Naive thymus-derived CD4-positive, alpha-beta T cell (primary cell): ENCODE measurements around the gene TUBB4B. TPM values are rescaled to one million over a fixed set of nuclear protein-coding genes. Genes with fewer than 3 reads are reported as not detected.
A peak's percentile ranks its signal among the peaks of the same experiment; 100 is the strongest.

Experiments used
- ATAC-seq: fragments of 150-1000 bp; cut with Tn5 transposase; 2 replicates; pipeline ENCODE4 v1.10.0; 2021; ENCODE audit warnings: mild to moderate bottlenecking, moderate library complexity
- CTCF ChIA-PET: fragments of 350-600 bp; sonication (Branson Sonifier 250); formaldehyde crosslinking; loops from one replicate; lab custom pipeline; 2021; ENCODE audit warnings: antibody characterized with exemption; lab: Charles Lee
- POLR2A ChIA-PET: fragments of 350-600 bp; sonication (Branson Sonifier 250); formaldehyde crosslinking; loops from one replicate; lab custom pipeline; 2021; ENCODE audit warnings: antibody characterized with exemption, inconsistent platforms; lab: Charles Lee
- DNase-seq, 9 donors: peaks; one replicate each; pipeline versions ENCODE4 v3.0.0 to v3.0.0-alpha.2; 2020 to 2022; ENCODE audit warnings: mixed read lengths in 1 of 9
- H3K27ac ChIP-seq: one replicate; pipeline ENCODE4 v1.7.0; 2013; ENCODE audit warnings: mild to moderate bottlenecking, low read depth, low read length, moderate library complexity
- H3K27me3 ChIP-seq, 2 donors: one replicate each; pipeline ENCODE4 v1.7.0; 2013; ENCODE audit warnings: low read length in 2 of 2, mild to moderate bottlenecking in 2 of 2, moderate library complexity in 2 of 2; ENCODE audit not compliant: control insufficient read depth in 2 of 2, insufficient read depth in 2 of 2
- H3K36me3 ChIP-seq, 3 experiments: 1 replicate in 2 of 3; 2 replicates in 1 of 3; pipeline ENCODE4 v1.7.0; 2013; ENCODE audit warnings: low read length in 3 of 3, mild to moderate bottlenecking in 3 of 3, moderate library complexity in 1 of 3; ENCODE audit not compliant: insufficient read depth in 3 of 3, control insufficient read depth in 2 of 3
- H3K4me1 ChIP-seq, 2 donors: one replicate each; pipeline ENCODE4 v1.7.0; 2013; ENCODE audit warnings: low read length in 2 of 2, mild to moderate bottlenecking in 2 of 2, moderate library complexity in 1 of 2; ENCODE audit not compliant: control insufficient read depth in 2 of 2, insufficient read depth in 2 of 2
- H3K4me3 ChIP-seq: 2 replicates; pipeline ENCODE4 v1.7.0; 2013; ENCODE audit warnings: mild to moderate bottlenecking, low read length
- H3K9me3 ChIP-seq, 3 experiments: 1 replicate in 2 of 3; 2 replicates in 1 of 3; pipeline ENCODE4 v1.7.0; 2013; ENCODE audit warnings: low read length in 3 of 3; ENCODE audit not compliant: control insufficient read depth in 2 of 3
- H3K27ac Mint-ChIP-seq, 9 donors: one replicate each; pipeline ENCODE4 v1.8.0; 2020 to 2022; ENCODE audit warnings: mixed read lengths in 9 of 9, mild to moderate bottlenecking in 8 of 9, moderate library complexity in 5 of 9, inconsistent platforms in 2 of 9
- H3K27me3 Mint-ChIP-seq, 5 donors: one replicate each; pipeline ENCODE4 v1.8.0; 2021 to 2022; ENCODE audit warnings: mixed read lengths in 5 of 5, mild to moderate bottlenecking in 1 of 5
- H3K36me3 Mint-ChIP-seq, 5 donors: one replicate each; pipeline ENCODE4 v1.8.0; 2020 to 2022; ENCODE audit warnings: mixed read lengths in 5 of 5, mild to moderate bottlenecking in 3 of 5, inconsistent platforms in 1 of 5
- H3K4me1 Mint-ChIP-seq, 7 donors: one replicate each; pipeline ENCODE4 v1.8.0; 2020 to 2022; ENCODE audit warnings: mixed read lengths in 7 of 7, mild to moderate bottlenecking in 3 of 7, inconsistent platforms in 1 of 7
- H3K4me3 Mint-ChIP-seq, 10 donors: one replicate each; pipeline ENCODE4 v1.8.0; 2020 to 2022; ENCODE audit warnings: mild to moderate bottlenecking in 10 of 10, mixed read lengths in 10 of 10, moderate library complexity in 6 of 10, inconsistent platforms in 2 of 10
- H3K9me3 Mint-ChIP-seq, 11 donors: one replicate each; pipeline ENCODE4 v1.8.0; 2020 to 2022; ENCODE audit warnings: mixed read lengths in 11 of 11, mild to moderate bottlenecking in 4 of 11, inconsistent platforms in 1 of 11, moderate library complexity in 1 of 11
- intact Hi-C, 2 donors: fragments of 100-400 bp; cut with micrococcal nuclease; formaldehyde crosslinking; loops; one replicate each; pipeline ENCODE4 v1.15.1; 2023
- polyA plus RNA-seq, 2 donors: library from polyadenylated mRNA; unstranded; fragments of 300-500 nt; fragmentation: Illumina TruSeq; gene quantifications; one replicate each; pipeline ENCODE4 v1.2.3, GENCODE V29; 2021
- total RNA-seq, 6 experiments: library from RNA in 5 of 6; stranded (reverse) in 5 of 6; gene quantifications; 1 replicate in 5 of 6; 2 replicates in 1 of 6; pipeline ENCODE4 v1.2.3 and lab custom pipeline; 2021 to 2026

Gene TUBB4B
- total and polyA plus RNA-seq, 7 experiments from 2014 or later: 17.5 to 260 (median 80.4) TPM

DNA sequence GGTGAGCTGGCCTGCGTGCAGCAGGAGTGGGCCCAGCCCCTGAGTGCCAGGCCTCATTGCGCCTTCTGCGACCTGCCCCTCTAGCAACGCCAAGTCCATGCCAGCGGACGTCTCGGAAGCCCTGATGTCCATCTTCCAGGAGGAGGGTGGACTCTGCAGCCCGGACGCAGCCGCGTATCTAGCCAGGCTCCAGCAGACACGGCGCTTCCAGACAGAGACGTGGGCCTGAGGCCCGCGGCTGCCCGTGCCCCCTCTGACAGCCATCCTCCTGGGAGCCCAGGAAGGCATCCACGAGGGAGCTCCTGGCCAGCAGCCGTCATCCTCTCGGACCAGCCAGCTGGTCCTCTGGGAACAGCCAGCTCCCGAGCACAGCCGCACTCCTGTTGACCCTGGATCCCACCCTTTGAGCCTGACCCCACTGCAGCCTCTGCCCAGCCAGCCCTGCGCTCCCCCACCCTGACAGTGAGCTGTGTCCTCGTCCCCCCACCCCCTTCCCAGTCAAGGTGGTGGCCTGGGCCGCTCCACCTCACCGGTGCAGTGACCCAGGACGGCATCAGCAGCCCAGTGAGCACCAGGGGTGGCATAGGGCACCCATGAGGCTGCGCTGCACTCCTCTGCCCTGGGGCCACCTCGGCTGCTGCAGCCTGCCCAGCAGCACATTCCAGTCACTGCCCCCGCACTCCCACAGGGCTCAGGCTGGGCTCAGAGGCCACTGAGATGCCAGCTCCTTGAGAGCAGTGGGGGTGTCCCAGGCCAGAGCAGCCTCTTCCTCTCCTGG lies 24.7 kb upstream of the TUBB4B start:
- Histone ChIP-seq H3K36me3 (peaks cover 0 to 28% (median 0%) of the 10 kb centered on the region in 3 experiments), H3K9me3 (no peaks in the 10 kb centered on the region), H3K4me3 (no peak overlapping the region), H3K4me1 (no peaks in the 10 kb centered on the region), H3K27me3 (no peaks in the 10 kb centered on the region), H3K27ac (no peak overlapping the region)
- Mint-ChIP-seq H3K27ac (no peak overlapping the region), H3K27me3 (no peaks in the 10 kb centered on the region), H3K9me3 (no peaks in the 10 kb centered on the region), H3K4me1 (peaks cover 0 to 4% (median 0%) of the 10 kb centered on the region in 7 donors), H3K36me3 (peaks cover 0 to 2% (median 0%) of the 10 kb centered on the region in 5 donors), H3K4me3 (no peak overlapping the region)
- DNase-seq: no peak
- POLR2A ChIA-PET: no interaction called here
- no peak for ATAC-seq
- CTCF ChIA-PET: interaction anchor here (0.9 kb wide), 1 partner anchor 14 kb away, joined by 6 read pairs; no protein-coding TSS in a partner anchor
- intact Hi-C loops: no loop called here

DNA sequence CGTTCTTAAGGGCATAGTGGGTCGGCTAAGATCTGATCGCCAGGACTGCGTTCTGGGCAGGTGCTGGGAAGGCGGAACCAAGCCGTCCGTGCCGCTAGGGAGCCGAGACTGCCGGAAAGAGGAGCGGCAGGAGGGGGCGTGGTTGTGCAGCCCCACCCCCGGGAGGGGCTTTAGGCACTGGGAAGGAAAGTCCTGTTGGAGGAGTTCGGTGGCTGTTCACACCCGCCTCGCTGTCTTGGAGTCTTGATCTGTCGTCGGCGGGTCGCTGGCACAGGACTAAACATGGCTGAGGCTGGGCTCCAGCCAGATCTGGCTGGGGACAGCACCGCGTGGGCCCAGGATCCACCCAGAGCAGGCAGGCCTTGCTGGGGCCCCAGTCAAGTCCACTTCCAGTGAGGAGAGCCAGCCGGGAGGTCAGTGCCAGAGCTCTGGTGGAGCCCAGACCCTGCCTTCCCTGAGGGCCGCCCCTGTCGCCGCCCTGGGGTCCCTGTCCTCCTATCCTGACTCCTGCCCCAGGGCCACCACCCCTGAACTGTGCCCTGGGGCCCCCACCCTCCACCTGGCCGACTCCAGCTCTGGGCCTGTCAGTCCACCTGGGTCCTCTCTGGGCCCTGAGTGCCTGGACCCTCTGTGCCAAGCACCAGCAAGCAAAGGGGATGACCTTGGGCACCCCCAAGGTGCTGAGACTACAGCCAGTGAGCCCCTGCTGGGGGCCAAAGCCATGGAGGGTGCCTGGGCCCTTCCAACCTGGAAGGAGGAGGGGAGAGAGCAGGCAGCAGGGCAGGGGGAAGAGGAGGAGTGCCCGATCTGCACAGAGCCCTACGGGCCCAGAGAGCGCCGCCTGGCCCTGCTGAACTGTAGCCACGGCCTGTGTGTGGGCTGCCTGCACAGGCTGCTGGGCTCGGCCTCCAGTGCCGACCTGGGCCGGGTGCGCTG lies 23.5 kb upstream of the TUBB4B start:
- POLR2A ChIA-PET: interaction anchor here (1.3 kb wide), 1 partner anchor 25 kb away, joined by 3 read pairs; no protein-coding TSS in a partner anchor
- CTCF ChIA-PET: no interaction called here
- H3K9me3 ChIP-seq: no peaks in the 10 kb centered on the region
- intact Hi-C loops: no loop called here
- H3K27ac ChIP-seq: no peak overlapping the region
- no peak for DNase-seq
- H3K27me3 ChIP-seq: no peaks in the 10 kb centered on the region
- Mint-ChIP-seq H3K4me3 (peak overlapping the region in 3 of 10 donors; percentile 14 to 40 (median 23)), H3K36me3 (peaks cover 0 to 2% (median 0%) of the 10 kb centered on the region in 5 donors), H3K27ac (no peak overlapping the region), H3K4me1 (peaks cover 0 to 4% (median 0%) of the 10 kb centered on the region in 7 donors), H3K27me3 (no peaks in the 10 kb centered on the region), H3K9me3 (no peaks in the 10 kb centered on the region)
- H3K36me3 ChIP-seq: peaks cover 0 to 28% (median 0%) of the 10 kb centered on the region in 3 experiments
- no peaks in the 10 kb centered on the region for H3K4me1 ChIP-seq
- peak; percentile 15 for ATAC-seq
- H3K4me3 ChIP-seq: no peak overlapping the region

DNA sequence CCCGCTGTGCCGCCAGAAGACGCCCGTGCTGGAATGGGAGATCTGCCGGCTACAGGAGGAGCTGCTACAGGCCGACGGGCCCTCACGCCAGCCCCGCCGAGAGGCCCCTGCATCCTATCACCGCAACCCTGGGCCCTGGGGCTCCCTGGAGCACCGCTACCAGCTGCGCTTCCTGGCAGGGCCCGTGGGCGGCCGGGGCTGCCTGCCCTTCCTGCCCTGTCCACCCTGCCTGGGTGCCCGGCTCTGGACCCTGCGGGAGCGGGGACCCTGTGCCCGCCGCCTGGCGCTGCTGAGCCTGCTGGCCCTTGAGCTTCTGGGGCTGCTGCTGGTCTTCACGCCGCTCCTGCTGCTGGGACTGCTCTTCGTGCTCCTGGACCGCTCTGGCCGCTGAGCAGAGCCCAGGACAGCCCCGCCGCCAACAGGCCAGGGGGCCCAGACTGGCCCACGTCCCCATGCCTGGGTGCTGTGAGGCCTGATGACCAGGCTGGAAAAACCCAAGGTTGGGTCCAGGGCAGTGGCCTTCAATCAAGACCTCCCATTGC lies 22.8 kb upstream of the TUBB4B start:
- Mint-ChIP-seq H3K4me3 (no peak overlapping the region), H3K27ac (no peak overlapping the region), H3K4me1 (peaks cover 0 to 5% (median 0%) of the 10 kb centered on the region in 7 donors), H3K36me3 (no peaks in the 10 kb centered on the region), H3K27me3 (no peaks in the 10 kb centered on the region), H3K9me3 (no peaks in the 10 kb centered on the region)
- H3K4me3 ChIP-seq: no peak overlapping the region
- CTCF ChIA-PET: no interaction called here
- peaks cover 0 to 5% of the 10 kb centered on the region in 2 donors for H3K4me1 ChIP-seq
- no peaks in the 10 kb centered on the region for H3K9me3 ChIP-seq
- peaks cover 0 to 28% (median 0%) of the 10 kb centered on the region in 3 experiments for H3K36me3 ChIP-seq
- POLR2A ChIA-PET: interaction anchor here (1.3 kb wide), 1 partner anchor 24 kb away, joined by 3 read pairs; no protein-coding TSS in a partner anchor
- DNase-seq (no peak), ATAC-seq (no peak)
- intact Hi-C loops: no loop called here
- no peak overlapping the region for H3K27ac ChIP-seq
- H3K27me3 ChIP-seq: no peaks in the 10 kb centered on the region

DNA sequence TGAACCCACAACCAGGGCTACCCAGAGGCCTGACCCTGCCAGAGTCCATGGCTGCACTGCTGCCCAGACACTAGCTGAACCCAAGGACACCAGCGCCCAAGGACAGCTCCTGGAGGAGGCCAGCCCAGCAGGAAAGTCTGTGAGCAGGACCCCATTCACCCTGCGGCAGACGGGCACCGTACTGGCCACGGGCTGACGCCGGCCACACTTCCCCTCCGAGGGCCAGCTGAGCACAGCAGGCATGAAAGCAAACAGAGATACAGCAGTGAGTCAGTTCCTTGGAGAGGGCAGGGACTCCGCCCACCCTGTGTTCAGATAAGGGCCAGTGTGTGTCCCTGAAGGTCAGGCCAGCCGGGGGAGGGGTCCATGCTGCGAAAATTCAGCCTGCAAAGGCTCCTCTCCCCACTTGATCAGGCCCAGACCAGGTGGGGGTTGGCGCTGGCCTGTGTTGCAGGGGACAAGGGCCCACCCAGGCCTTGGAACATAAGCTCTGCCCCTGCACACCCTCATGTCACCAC lies 22.3 kb upstream of the TUBB4B start:
- no peak overlapping the region for H3K4me3 Mint-ChIP-seq
- no peaks in the 10 kb centered on the region for H3K9me3 Mint-ChIP-seq
- no peak overlapping the region for H3K4me3 ChIP-seq
- no peak for ATAC-seq
- CTCF ChIA-PET: interaction anchor here (0.9 kb wide), 1 partner anchor 18 kb away, joined by 6 read pairs; no protein-coding TSS in a partner anchor
- H3K27ac ChIP-seq: no peak overlapping the region
- peaks cover 1 to 5% of the 10 kb centered on the region in 2 donors for H3K4me1 ChIP-seq
- no peaks in the 10 kb centered on the region for H3K27me3 ChIP-seq
- H3K36me3 ChIP-seq: peaks cover 0 to 28% (median 0%) of the 10 kb centered on the region in 3 experiments
- H3K36me3 Mint-ChIP-seq: no peaks in the 10 kb centered on the region
- no peak overlapping the region for H3K27ac Mint-ChIP-seq
- H3K27me3 Mint-ChIP-seq: no peaks in the 10 kb centered on the region
- no peaks in the 10 kb centered on the region for H3K9me3 ChIP-seq
- DNase-seq: no peak
- POLR2A ChIA-PET: interaction anchor here (1.3 kb wide), 1 partner anchor 24 kb away, joined by 3 read pairs; no protein-coding TSS in a partner anchor
- intact Hi-C loops: no loop called here
- peaks cover 0 to 5% (median 0%) of the 10 kb centered on the region in 7 donors for H3K4me1 Mint-ChIP-seq

DNA sequence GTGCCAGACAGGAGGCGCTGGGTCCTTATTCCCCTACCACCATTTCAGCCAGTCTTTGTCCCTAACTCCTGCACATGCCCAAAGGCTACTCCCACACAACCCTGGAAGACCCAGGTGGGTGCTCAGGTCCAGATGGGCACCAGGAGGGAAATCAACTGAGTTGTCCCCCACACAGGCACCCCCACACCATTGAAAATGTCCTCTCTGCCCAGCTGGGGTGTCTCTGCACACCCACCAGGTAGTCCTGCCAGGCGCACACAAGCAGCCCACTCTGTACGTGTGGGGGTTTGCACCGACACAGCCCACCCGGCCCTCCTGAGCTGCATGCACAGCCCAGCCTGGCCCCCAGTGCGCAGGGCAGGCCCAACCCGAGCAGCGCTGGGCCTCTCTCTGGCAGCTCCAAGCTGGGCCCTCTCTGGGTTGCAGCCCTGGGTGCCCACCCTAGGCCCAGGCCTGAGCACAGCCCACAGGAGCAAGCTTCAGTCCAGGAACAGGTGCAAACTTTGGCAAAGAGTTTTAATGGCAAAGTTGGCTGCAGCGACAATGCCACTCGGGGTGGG lies 21.2 kb upstream of the TUBB4B start:
- Mint-ChIP-seq H3K27me3 (no peaks in the 10 kb centered on the region), H3K27ac (peak overlapping the region in 1 of 9 donors; percentile 62), H3K9me3 (no peaks in the 10 kb centered on the region), H3K4me3 (peak overlapping the region in 4 of 10 donors; percentile 18 to 25 (median 20)), H3K4me1 (peaks cover 0 to 8% (median 2%) of the 10 kb centered on the region in 7 donors), H3K36me3 (no peaks in the 10 kb centered on the region)
- ATAC-seq (no peak), DNase-seq (no peak)
- CTCF ChIA-PET: no interaction called here
- Histone ChIP-seq H3K4me1 (peaks cover 5% of the 10 kb centered on the region in 2 donors), H3K36me3 (peaks cover 0 to 18% (median 0%) of the 10 kb centered on the region in 3 experiments), H3K27ac (no peak overlapping the region), H3K9me3 (no peaks in the 10 kb centered on the region), H3K27me3 (no peaks in the 10 kb centered on the region), H3K4me3 (no peak overlapping the region)
- intact Hi-C loops: loop anchor here in 1 of 2 donors (5.0 to 10.0 kb wide), 2 partner anchors 275 to 673 kb away; partner anchors contain the start of genes C8G, FBXW5 and NOTCH1
- POLR2A ChIA-PET: interaction anchor here (1.2 to 1.3 kb wide), 2 partner anchors 15 to 31 kb away, joined by 3 to 6 read pairs; partner anchors contain the start of genes NDOR1 and TMEM203
